K562 (cell line): Measurements from ENCODE around the gene NCBP2. TPM values are rescaled to one million over a fixed set of nuclear protein-coding genes. Genes with fewer than 3 reads are reported as not detected.
A peak's percentile ranks its signal among the peaks of the same experiment; 100 is the strongest.

Source experiments
- CBX1 ChIP-seq: sonication (generic); IDR thresholded peaks from 2 replicates; pipeline ENCODE4 v1.6.1; 2016; ENCODE audit warnings: antibody characterized with exemption, low read depth, mild to moderate bottlenecking
- CBX3 ChIP-seq, 2 experiments: IDR thresholded peaks; 1 replicate in 1 of 2; 2 replicates in 1 of 2; pipeline ENCODE4 v1.6.1; 2012; ENCODE audit warnings: inconsistent platforms in 2 of 2, low read length in 2 of 2, borderline replicate concordance in 1 of 2, control low read depth in 1 of 2
- EGR1 ChIP-seq: fragments of 450-650 bp; conservative IDR thresholded peaks from 2 replicates; pipeline ENCODE4 v1.6.1; 2017; ENCODE audit warnings: mild to moderate bottlenecking
- FOXJ3 ChIP-seq: sonication (generic); formaldehyde crosslinking; IDR thresholded peaks from 2 replicates; pipeline ENCODE4 v1.4.0; 2020; ENCODE audit warnings: mild to moderate bottlenecking, missing genetic modification reagents
- RB1 ChIP-seq: fragments of 450-650 bp; IDR thresholded peaks from 2 replicates; pipeline ENCODE4 v1.6.1; 2017; ENCODE audit warnings: low read depth, mild to moderate bottlenecking
- SP2 ChIP-seq: IDR thresholded peaks from 2 replicates; pipeline ENCODE4 v1.6.1; 2011; ENCODE audit warnings: mild to moderate bottlenecking, low read depth, low read length, moderate library complexity; ENCODE audit not compliant: poor library complexity, severe bottlenecking; ENCODE audit errors: extremely low read depth
- TSC22D4 ChIP-seq: fragments of 450-650 bp; IDR thresholded peaks from 2 replicates; pipeline ENCODE4 v1.6.1; 2016; ENCODE audit warnings: missing genetic modification characterization, missing biosample characterization, control low read depth
- ZNF239 ChIP-seq: fragments of 250-450 bp; sonication (Bioruptor Pico); IDR thresholded peaks from 2 replicates; pipeline ENCODE4 v1.4.0; 2020; ENCODE audit warnings: mild to moderate bottlenecking
- polyA plus RNA-seq, 8 experiments: library from polyadenylated mRNA; depleted of rRNA in 4 of 8; stranded (reverse) in 5 of 8; unstranded in 3 of 8; fragments of >200 nt; fragmentation: Nextera tagmentation in 2 of 8; fragmentation: Illumina TruSeq in 1 of 8; extraction: Ambion mirVana in 2 of 8; extraction: Trizol in 1 of 8; gene quantifications; 2 replicates each; pipeline versions ENCODE4 v1.2.1 to v1.2.3, GENCODE V29; 2011 to 2014; ENCODE audit warnings: inconsistent platforms in 1 of 8, missing spikeins in 1 of 8
- total RNA-seq, 7 experiments: library from RNA; depleted of rRNA in 6 of 7; stranded (reverse); fragments of >200 nt in 6 of 7; fragmentation: Illumina TruSeq in 2 of 7; extraction: Trizol in 2 of 7; gene quantifications; 2 replicates each; pipeline versions ENCODE4 v1.2.1 to v1.2.3, GENCODE V29; 2011 to 2021; ENCODE audit warnings: low replicate concordance in 1 of 7
- TF ChIP-seq, protein P1 (sequence below), 2 experiments: fragments of 450-650 bp; formaldehyde crosslinking in 1 of 2; IDR thresholded peaks; 2 replicates each; pipeline versions ENCODE4 v1.4.0 to v1.6.1; 2014 to 2020; ENCODE audit warnings: mild to moderate bottlenecking in 2 of 2, borderline replicate concordance in 1 of 2, low read depth in 1 of 2
- TF ChIP-seq, protein P2 (sequence below): conservative IDR thresholded peaks from 2 replicates; pipeline ENCODE4 v1.6.1; 2011; ENCODE audit warnings: low read depth, mild to moderate bottlenecking, low read length; ENCODE audit not compliant: control insufficient read depth
- TF ChIP-seq, protein P3 (sequence below), 3 experiments: fragments of 200-800 bp in 1 of 3; fragments of 250-450 bp in 1 of 3; fragments of 450-650 bp in 1 of 3; sonication (Bioruptor Pico) in 1 of 3; sonication (Bioruptor generic) in 1 of 3; formaldehyde crosslinking in 1 of 3; IDR thresholded peaks; 2 replicates each; pipeline versions ENCODE4 v1.6.1 to v1.8.0; 2016 to 2022; ENCODE audit warnings: mild to moderate bottlenecking in 2 of 3, missing genetic modification characterization in 2 of 3, missing compliant biosample characterization in 1 of 3, moderate library complexity in 1 of 3

NCBP2 gene
- total and polyA plus RNA-seq, 9 of the 15 experiments (the other 6 are each of a cell fraction or from before 2014, with no cell fraction given): 56.4 to 102 (median 82.3) TPM

DNA sequence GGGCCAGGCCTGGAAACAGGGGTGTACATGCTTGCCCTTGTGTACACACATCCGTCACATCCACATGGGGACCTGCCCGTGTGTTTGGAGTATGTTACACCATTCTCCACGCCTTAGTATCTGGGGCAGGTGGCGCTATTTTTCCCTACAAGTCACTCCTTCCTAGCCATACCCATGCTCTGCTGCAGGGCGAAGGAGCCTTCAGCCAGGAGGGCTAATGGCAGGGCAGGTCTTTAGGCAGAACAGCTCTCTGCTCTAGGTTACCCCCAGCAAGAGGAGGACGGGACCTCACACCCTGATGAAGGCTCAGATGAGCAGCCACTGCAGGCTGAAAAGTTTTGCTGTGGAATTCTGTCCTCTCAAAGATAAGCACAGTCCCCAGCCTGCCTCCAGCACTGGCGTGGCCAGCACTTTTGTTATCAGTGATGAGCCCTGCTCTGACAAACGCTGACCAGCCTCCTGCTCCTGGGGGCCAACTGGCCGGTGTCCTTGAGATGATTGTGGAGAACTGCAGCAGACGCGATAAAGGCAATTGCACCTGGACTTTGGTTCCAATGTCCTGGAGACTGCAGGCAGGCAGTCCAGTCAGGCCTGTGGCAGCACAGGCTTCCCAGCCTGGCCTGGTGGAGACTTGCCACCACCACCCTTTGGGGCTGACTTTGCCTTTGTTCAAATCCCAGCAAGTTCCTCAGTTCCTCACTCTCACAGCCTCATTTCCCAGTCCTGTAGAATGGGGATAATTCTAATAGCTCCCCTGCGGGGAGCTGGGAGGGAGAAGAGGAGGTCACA lies 46.1 kb upstream of the NCBP2 start (continued):
- TF ChIP-seq, protein P1, sequence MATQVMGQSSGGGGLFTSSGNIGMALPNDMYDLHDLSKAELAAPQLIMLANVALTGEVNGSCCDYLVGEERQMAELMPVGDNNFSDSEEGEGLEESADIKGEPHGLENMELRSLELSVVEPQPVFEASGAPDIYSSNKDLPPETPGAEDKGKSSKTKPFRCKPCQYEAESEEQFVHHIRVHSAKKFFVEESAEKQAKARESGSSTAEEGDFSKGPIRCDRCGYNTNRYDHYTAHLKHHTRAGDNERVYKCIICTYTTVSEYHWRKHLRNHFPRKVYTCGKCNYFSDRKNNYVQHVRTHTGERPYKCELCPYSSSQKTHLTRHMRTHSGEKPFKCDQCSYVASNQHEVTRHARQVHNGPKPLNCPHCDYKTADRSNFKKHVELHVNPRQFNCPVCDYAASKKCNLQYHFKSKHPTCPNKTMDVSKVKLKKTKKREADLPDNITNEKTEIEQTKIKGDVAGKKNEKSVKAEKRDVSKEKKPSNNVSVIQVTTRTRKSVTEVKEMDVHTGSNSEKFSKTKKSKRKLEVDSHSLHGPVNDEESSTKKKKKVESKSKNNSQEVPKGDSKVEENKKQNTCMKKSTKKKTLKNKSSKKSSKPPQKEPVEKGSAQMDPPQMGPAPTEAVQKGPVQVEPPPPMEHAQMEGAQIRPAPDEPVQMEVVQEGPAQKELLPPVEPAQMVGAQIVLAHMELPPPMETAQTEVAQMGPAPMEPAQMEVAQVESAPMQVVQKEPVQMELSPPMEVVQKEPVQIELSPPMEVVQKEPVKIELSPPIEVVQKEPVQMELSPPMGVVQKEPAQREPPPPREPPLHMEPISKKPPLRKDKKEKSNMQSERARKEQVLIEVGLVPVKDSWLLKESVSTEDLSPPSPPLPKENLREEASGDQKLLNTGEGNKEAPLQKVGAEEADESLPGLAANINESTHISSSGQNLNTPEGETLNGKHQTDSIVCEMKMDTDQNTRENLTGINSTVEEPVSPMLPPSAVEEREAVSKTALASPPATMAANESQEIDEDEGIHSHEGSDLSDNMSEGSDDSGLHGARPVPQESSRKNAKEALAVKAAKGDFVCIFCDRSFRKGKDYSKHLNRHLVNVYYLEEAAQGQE (IDR thresholded peaks at IDR 0.05; ENCODE audit: borderline replicate concordance): peak; percentile 45
- TF ChIP-seq, protein P1 (CRISPR knock-in tag; IDR thresholded peaks at IDR 0.05; ENCODE audit: low read depth): no peak
- TF ChIP-seq EGR1 (no peak), TSC22D4 (tag) (no peak), CBX3 (IDR thresholded peaks at IDR 0.05; ENCODE audit: borderline replicate concordance in 1 of 2, low read length in 2 of 2) (peak in 1 of 2 experiments; percentile 84; a peak in 1 of 3 replicates), CBX1 (no peak), FOXJ3 (CRISPR knock-in tag) (no peak), ZNF239 (no peak; the same call in 1 of the 2 replicates), SP2 (no peak), RB1 (no peak; the same call in 1 of the 2 replicates)
- TF ChIP-seq, protein P2, sequence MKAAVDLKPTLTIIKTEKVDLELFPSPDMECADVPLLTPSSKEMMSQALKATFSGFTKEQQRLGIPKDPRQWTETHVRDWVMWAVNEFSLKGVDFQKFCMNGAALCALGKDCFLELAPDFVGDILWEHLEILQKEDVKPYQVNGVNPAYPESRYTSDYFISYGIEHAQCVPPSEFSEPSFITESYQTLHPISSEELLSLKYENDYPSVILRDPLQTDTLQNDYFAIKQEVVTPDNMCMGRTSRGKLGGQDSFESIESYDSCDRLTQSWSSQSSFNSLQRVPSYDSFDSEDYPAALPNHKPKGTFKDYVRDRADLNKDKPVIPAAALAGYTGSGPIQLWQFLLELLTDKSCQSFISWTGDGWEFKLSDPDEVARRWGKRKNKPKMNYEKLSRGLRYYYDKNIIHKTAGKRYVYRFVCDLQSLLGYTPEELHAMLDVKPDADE: peak; percentile 90
- TF ChIP-seq, protein P3, sequence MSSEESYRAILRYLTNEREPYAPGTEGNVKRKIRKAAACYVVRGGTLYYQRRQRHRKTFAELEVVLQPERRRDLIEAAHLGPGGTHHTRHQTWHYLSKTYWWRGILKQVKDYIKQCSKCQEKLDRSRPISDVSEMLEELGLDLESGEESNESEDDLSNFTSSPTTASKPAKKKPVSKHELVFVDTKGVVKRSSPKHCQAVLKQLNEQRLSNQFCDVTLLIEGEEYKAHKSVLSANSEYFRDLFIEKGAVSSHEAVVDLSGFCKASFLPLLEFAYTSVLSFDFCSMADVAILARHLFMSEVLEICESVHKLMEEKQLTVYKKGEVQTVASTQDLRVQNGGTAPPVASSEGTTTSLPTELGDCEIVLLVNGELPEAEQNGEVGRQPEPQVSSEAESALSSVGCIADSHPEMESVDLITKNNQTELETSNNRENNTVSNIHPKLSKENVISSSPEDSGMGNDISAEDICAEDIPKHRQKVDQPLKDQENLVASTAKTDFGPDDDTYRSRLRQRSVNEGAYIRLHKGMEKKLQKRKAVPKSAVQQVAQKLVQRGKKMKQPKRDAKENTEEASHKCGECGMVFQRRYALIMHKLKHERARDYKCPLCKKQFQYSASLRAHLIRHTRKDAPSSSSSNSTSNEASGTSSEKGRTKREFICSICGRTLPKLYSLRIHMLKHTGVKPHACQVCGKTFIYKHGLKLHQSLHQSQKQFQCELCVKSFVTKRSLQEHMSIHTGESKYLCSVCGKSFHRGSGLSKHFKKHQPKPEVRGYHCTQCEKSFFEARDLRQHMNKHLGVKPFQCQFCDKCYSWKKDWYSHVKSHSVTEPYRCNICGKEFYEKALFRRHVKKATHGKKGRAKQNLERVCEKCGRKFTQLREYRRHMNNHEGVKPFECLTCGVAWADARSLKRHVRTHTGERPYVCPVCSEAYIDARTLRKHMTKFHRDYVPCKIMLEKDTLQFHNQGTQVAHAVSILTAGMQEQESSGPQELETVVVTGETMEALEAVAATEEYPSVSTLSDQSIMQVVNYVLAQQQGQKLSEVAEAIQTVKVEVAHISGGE (CRISPR knock-in tag; IDR thresholded peaks at IDR 0.05): peak in 1 of 3 experiments; percentile 85; a peak in 2 of 6 replicates
